GM13976 (cell line): Measurements from ENCODE around the gene ADK.

ENCODE experiments used
- DNase-seq: peaks from one replicate; pipeline ENCODE4 v3.0.0; 2012; ENCODE audit warnings: low spot score
- CTCF ChIP-seq: IDR thresholded peaks from 2 replicates; pipeline ENCODE4 v1.5.1; 2012; ENCODE audit warnings: borderline replicate concordance, mild to moderate bottlenecking; ENCODE audit not compliant: insufficient read depth; ENCODE audit errors: extremely low read depth, missing control alignments, control extremely low read depth
- in situ Hi-C: fragments of 300-500 bp; cut with MboI; formaldehyde crosslinking; loops from one replicate; pipeline ENCODE4 v1.12.0; 2022; ENCODE audit warnings: low sequenced_read_pairs, mixed read lengths, inconsistent platforms; ENCODE audit not compliant: unreplicated experiment

Gene ADK

GRCh38 chr10:74602576-74602975, 451.6 kb downstream of the ADK start:
- TF ChIP-seq CTCF, result no peak
- in situ Hi-C loops, result no loop called here
- DNase-seq, result no peak

- DNase-seq, result no peak
- in situ Hi-C loops, result no loop called here
- TF ChIP-seq CTCF, result no peak
Measured at GRCh38 chr10:74610299-74610698, 459.3 kb downstream of the ADK start.

- no peak for DNase-seq
- TF ChIP-seq CTCF, result no peak
- in situ Hi-C loops, result no loop called here
Measured at GRCh38 chr10:74612195-74612594, 461.2 kb downstream of the ADK start.

GRCh38 chr10:74620626-74621025, 469.6 kb downstream of the ADK start:
- in situ Hi-C loops, result no loop called here
- no peak for DNase-seq
- no peak for TF ChIP-seq CTCF

- in situ Hi-C loops, result no loop called here
- no peak for DNase-seq
- no peak for TF ChIP-seq CTCF
Measured at GRCh38 chr10:74623786-74624185, 472.8 kb downstream of the ADK start.

GRCh38 chr10:74624501-74624900, 473.5 kb downstream of the ADK start:
- no peak for DNase-seq
- no peak for TF ChIP-seq CTCF
- in situ Hi-C loops, result no loop called here

- TF ChIP-seq CTCF, result no peak
- no peak for DNase-seq
- in situ Hi-C loops, result no loop called here
Measured at GRCh38 chr10:74628136-74628535, 477.1 kb downstream of the ADK start.
